Activated naive CD4-positive, alpha-beta T cell treated with anti-CD3 and anti-CD28 coated beads, Interleukin-2, amount 10 ng/mL, durations not matched to agents 7 days and 5 days (primary cell): ENCODE measurements around the gene SETD7.
A peak's percentile ranks its signal among the peaks of the same experiment; 100 is the strongest.
"Not testable (repeated sequence)": the region's sequence is repeated elsewhere in the genome, so short reads cannot be mapped to it uniquely, and the experiment has no call there.

Experiments used
- CTCF ChIA-PET: fragments of 350-600 bp; sonication (Branson Sonifier 250); formaldehyde crosslinking; loops from one replicate; lab custom pipeline; 2021; ENCODE audit warnings: antibody characterized with exemption; lab: Charles Lee
- DNase-seq: peaks from one replicate; pipeline ENCODE4 v3.0.0-alpha.2; 2020
- H3K27ac Mint-ChIP-seq: one replicate; pipeline ENCODE4 v1.8.0; 2021; ENCODE audit warnings: mild to moderate bottlenecking, moderate library complexity, mixed read lengths
- H3K27me3 Mint-ChIP-seq: one replicate; pipeline ENCODE4 v1.8.0; 2021; ENCODE audit warnings: mild to moderate bottlenecking, mixed read lengths
- H3K36me3 Mint-ChIP-seq: one replicate; pipeline ENCODE4 v1.8.0; 2021; ENCODE audit warnings: mixed read lengths
- H3K4me1 Mint-ChIP-seq: one replicate; pipeline ENCODE4 v1.8.0; 2021; ENCODE audit warnings: mixed read lengths
- H3K4me3 Mint-ChIP-seq: one replicate; pipeline ENCODE4 v1.8.0; 2021; ENCODE audit warnings: mild to moderate bottlenecking, moderate library complexity, mixed read lengths
- H3K9me3 Mint-ChIP-seq: one replicate; pipeline ENCODE4 v1.8.0; 2021; ENCODE audit warnings: mixed read lengths

SETD7 gene

GRCh38 chr4:139470295-139470694 lies 85.7 kb downstream of the SETD7 start:
- Mint-ChIP-seq H3K27ac (no peak overlapping the region), H3K36me3 (peaks cover 42% of the 10 kb centered on the region), H3K27me3 (no peaks in the 10 kb centered on the region), H3K4me1 (no peaks in the 10 kb centered on the region), H3K4me3 (no peak overlapping the region), H3K9me3 (peaks cover 33% of the 10 kb centered on the region)
- no peak for DNase-seq
- CTCF ChIA-PET: no interaction called here

GRCh38 chr4:139469869-139470268 lies 86.2 kb downstream of the SETD7 start:
- CTCF ChIA-PET: no interaction called here
- no peak overlapping the region for H3K27ac Mint-ChIP-seq
- peaks cover 33% of the 10 kb centered on the region for H3K9me3 Mint-ChIP-seq
- H3K27me3 Mint-ChIP-seq: no peaks in the 10 kb centered on the region
- no peak for DNase-seq
- H3K4me1 Mint-ChIP-seq: no peaks in the 10 kb centered on the region
- H3K4me3 Mint-ChIP-seq: no peak overlapping the region
- H3K36me3 Mint-ChIP-seq: peaks cover 44% of the 10 kb centered on the region

- Mint-ChIP-seq H3K27ac (no peak overlapping the region), H3K36me3 (peaks cover 48% of the 10 kb centered on the region), H3K4me3 (no peak overlapping the region), H3K27me3 (no peaks in the 10 kb centered on the region), H3K9me3 (peaks cover 33% of the 10 kb centered on the region), H3K4me1 (no peaks in the 10 kb centered on the region)
- CTCF ChIA-PET: no interaction called here
- no peak for DNase-seq
Measured at GRCh38 chr4:139469216-139469615, 86.8 kb downstream of the SETD7 start.

- CTCF ChIA-PET, H3K27me3 Mint-ChIP-seq, H3K4me1 Mint-ChIP-seq, H3K27ac Mint-ChIP-seq, H3K4me3 Mint-ChIP-seq, DNase-seq: not testable (repeated sequence)
- Mint-ChIP-seq H3K9me3 (peaks cover 33% of the 10 kb centered on the region), H3K36me3 (peaks cover 48% of the 10 kb centered on the region)
Measured at GRCh38 chr4:139468756-139469155, 87.3 kb downstream of the SETD7 start.

GRCh38 chr4:139465922-139466321 lies 90.1 kb downstream of the SETD7 start:
- H3K4me3 Mint-ChIP-seq: no peak overlapping the region
- DNase-seq: no peak
- H3K4me1 Mint-ChIP-seq: no peaks in the 10 kb centered on the region
- CTCF ChIA-PET: interaction anchor here (0.6 kb wide), 1 partner anchor 13 kb away, joined by 3 read pairs; no protein-coding TSS in a partner anchor
- H3K27me3 Mint-ChIP-seq: no peaks in the 10 kb centered on the region
- H3K27ac Mint-ChIP-seq: no peak overlapping the region
- H3K9me3 Mint-ChIP-seq: peaks cover 22% of the 10 kb centered on the region
- H3K36me3 Mint-ChIP-seq: peaks cover 33% of the 10 kb centered on the region

GRCh38 chr4:139464512-139464911 lies 91.5 kb downstream of the SETD7 start:
- Mint-ChIP-seq H3K36me3 (peaks cover 27% of the 10 kb centered on the region), H3K9me3 (peaks cover 17% of the 10 kb centered on the region)
- H3K4me3 Mint-ChIP-seq, CTCF ChIA-PET, H3K27me3 Mint-ChIP-seq, H3K4me1 Mint-ChIP-seq, H3K27ac Mint-ChIP-seq, DNase-seq: not testable (repeated sequence)

GRCh38 chr4:139461022-139461628 lies 94.9 kb downstream of the SETD7 start:
- no peak overlapping the region for H3K27ac Mint-ChIP-seq
- no peak overlapping the region for H3K4me3 Mint-ChIP-seq

GRCh38 chr4:139460565-139460964 lies 95.5 kb downstream of the SETD7 start:
- no peak for DNase-seq
- peaks cover 22% of the 10 kb centered on the region for H3K36me3 Mint-ChIP-seq
- peaks cover 31% of the 10 kb centered on the region for H3K4me1 Mint-ChIP-seq
- H3K27ac Mint-ChIP-seq: no peak overlapping the region
- CTCF ChIA-PET: no interaction called here
- H3K27me3 Mint-ChIP-seq: no peaks in the 10 kb centered on the region
- H3K4me3 Mint-ChIP-seq: no peak overlapping the region
- no peaks in the 10 kb centered on the region for H3K9me3 Mint-ChIP-seq

More at GRCh38 chr4:139461022-139461628, 94.9 kb downstream of the SETD7 start:
- Mint-ChIP-seq H3K9me3 (no peaks in the 10 kb centered on the region), H3K36me3 (peaks cover 20% of the 10 kb centered on the region), H3K4me1 (peaks cover 26% of the 10 kb centered on the region), H3K27me3 (no peaks in the 10 kb centered on the region)
- CTCF ChIA-PET: no interaction called here
- no peak for DNase-seq

- H3K36me3 Mint-ChIP-seq: peaks cover 16% of the 10 kb centered on the region
- peaks cover 46% of the 10 kb centered on the region for H3K4me1 Mint-ChIP-seq
- H3K4me3 Mint-ChIP-seq: no peak overlapping the region
- DNase-seq: no peak
- CTCF ChIA-PET: no interaction called here
- H3K27me3 Mint-ChIP-seq: no peaks in the 10 kb centered on the region
- no peaks in the 10 kb centered on the region for H3K9me3 Mint-ChIP-seq
- H3K27ac Mint-ChIP-seq: no peak overlapping the region
Measured at GRCh38 chr4:139458999-139459398, 97.0 kb downstream of the SETD7 start.

- Mint-ChIP-seq H3K4me1 (peaks cover 46% of the 10 kb centered on the region), H3K27me3 (no peaks in the 10 kb centered on the region), H3K27ac (no peak overlapping the region), H3K9me3 (no peaks in the 10 kb centered on the region), H3K36me3 (peaks cover 14% of the 10 kb centered on the region), H3K4me3 (no peak overlapping the region)
- CTCF ChIA-PET: no interaction called here
- DNase-seq: no peak
Measured at GRCh38 chr4:139458543-139458942, 97.5 kb downstream of the SETD7 start.

GRCh38 chr4:139457318-139457717 lies 98.7 kb downstream of the SETD7 start:
- Mint-ChIP-seq H3K36me3 (peaks cover 10% of the 10 kb centered on the region), H3K4me1 (peaks cover 53% of the 10 kb centered on the region), H3K27me3 (no peaks in the 10 kb centered on the region), H3K4me3 (no peak overlapping the region), H3K9me3 (no peaks in the 10 kb centered on the region), H3K27ac (no peak overlapping the region)
- CTCF ChIA-PET: no interaction called here
- no peak for DNase-seq

GRCh38 chr4:139455126-139455538 lies 100.9 kb downstream of the SETD7 start:
- Mint-ChIP-seq H3K9me3 (no peaks in the 10 kb centered on the region), H3K36me3 (peaks cover 13% of the 10 kb centered on the region), H3K4me1 (peaks cover 64% of the 10 kb centered on the region), H3K27me3 (no peaks in the 10 kb centered on the region), H3K4me3 (peak overlapping the region; percentile 86), H3K27ac (peak overlapping the region; percentile 99)
- CTCF ChIA-PET: no interaction called here
- no peak for DNase-seq

- DNase-seq: no peak
- no peaks in the 10 kb centered on the region for H3K27me3 Mint-ChIP-seq
- peak within 1 kb of the TSS; percentile 99 for H3K27ac Mint-ChIP-seq
- H3K4me1 Mint-ChIP-seq: peaks cover 65% of the 10 kb centered on the region
- no peaks in the 10 kb centered on the region for H3K9me3 Mint-ChIP-seq
- CTCF ChIA-PET: interaction anchor here (1.4 kb wide), 1 partner anchor 75 kb away, joined by 5 read pairs; no protein-coding TSS in a partner anchor
- H3K4me3 Mint-ChIP-seq: peak within 1 kb of the TSS; percentile 86
- peaks cover 13% of the 10 kb centered on the region for H3K36me3 Mint-ChIP-seq
Measured at GRCh38 chr4:139454111-139455045, 101.6 kb downstream of the SETD7 start, which contains the start of gene RAB33B. RAB33B (plus strand) TSS chr4:139454121; CDS start chr4:139454196, 75 bp downstream.

GRCh38 chr4:139453371-139454110 lies 102.5 kb downstream of the SETD7 start:
- DNase-seq: peak; percentile 98
- H3K4me1 Mint-ChIP-seq: peaks cover 61% of the 10 kb centered on the region
- H3K36me3 Mint-ChIP-seq: peaks cover 12% of the 10 kb centered on the region
- CTCF ChIA-PET: interaction anchor here (0.7 to 1.4 kb wide), 5 partner anchors 34 to 423 kb away, joined by 3 to 6 read pairs (median 4); no protein-coding TSS in a partner anchor
- no peaks in the 10 kb centered on the region for H3K9me3 Mint-ChIP-seq
- H3K27me3 Mint-ChIP-seq: no peaks in the 10 kb centered on the region
- H3K27ac Mint-ChIP-seq: peak overlapping the region; percentile 99
- peak overlapping the region; percentile 86 for H3K4me3 Mint-ChIP-seq
